T-helper 22 cell (primary cell): ENCODE results near the gene TM2D3.

Experiments
- DNase-seq: peaks from one replicate; pipeline ENCODE4 v3.0.0-alpha.2; 2020; ENCODE audit warnings: low read depth

Gene TM2D3

GRCh38 chr15:101604124-101604874 is 47.9 kb downstream of the TM2D3 start:
- DNase-seq: no peak

GRCh38 chr15:101602801-101603200 is 49.4 kb downstream of the TM2D3 start:
- no peak for DNase-seq

- no peak for DNase-seq
Observed at GRCh38 chr15:101600035-101600434, 52.1 kb downstream of the TM2D3 start.

- DNase-seq: no peak
Observed at GRCh38 chr15:101599091-101599490, 53.1 kb downstream of the TM2D3 start.

- DNase-seq: no peak
Observed at GRCh38 chr15:101597360-101597928, 54.7 kb downstream of the TM2D3 start.

GRCh38 chr15:101596633-101597032 is 55.5 kb downstream of the TM2D3 start:
- DNase-seq: no peak
